ENCODE results near the gene DTX2. TPM values are rescaled to one million over a fixed set of nuclear protein-coding genes. Genes with fewer than 3 reads are reported as not detected.
"Not testable (repeated sequence)": the region's sequence is repeated elsewhere in the genome, so short reads cannot be mapped to it uniquely, and the experiment has no call there.

The DTX2 gene
- total and polyA plus RNA-seq, 10 donors: 17.9 to 60.6 (median 42.9) TPM

GRCh38 chr7:76467743-76468404 lies 6.4 kb downstream of the DTX2 start:
- peaks cover 0 to 18% (median 3%) of the 10 kb centered on the region in 6 donors for H3K4me1 ChIP-seq
- H3K9me3 ChIP-seq; intact Hi-C loops (cut with DNase I; ENCODE audit: low total_unique reads); H3K4me3 ChIP-seq; H3K27ac ChIP-seq; H3K27me3 ChIP-seq (replicated peaks in 1 of 7): not testable (repeated sequence)
- WGBS, 5 donors: 73 to 93% (median 86%) methylated on average over 10 of the region's 14 CpGs
- peak; percentile 59 for DNase-seq
- H3K36me3 ChIP-seq: peaks cover 0 to 28% (median 0%) of the 10 kb centered on the region in 6 donors

- WGBS, 5 donors: 79 to 84% (median 80%) methylated on average over 5 to 9 of the region's 10 CpGs
- H3K4me1 ChIP-seq; H3K4me3 ChIP-seq; intact Hi-C loops (cut with DNase I; ENCODE audit: low total_unique reads); H3K27me3 ChIP-seq (replicated peaks in 1 of 7); H3K9me3 ChIP-seq; DNase-seq; H3K27ac ChIP-seq: not testable (repeated sequence)
- H3K36me3 ChIP-seq: peaks cover 0 to 29% (median 0%) of the 10 kb centered on the region in 6 donors
Measured at GRCh38 chr7:76471556-76472221, 10.2 kb downstream of the DTX2 start.

GRCh38 chr7:76473097-76473496 lies 11.6 kb downstream of the DTX2 start:
- H3K4me3 ChIP-seq; DNase-seq; H3K4me1 ChIP-seq; H3K9me3 ChIP-seq; intact Hi-C loops (cut with DNase I; ENCODE audit: low total_unique reads); H3K27me3 ChIP-seq (replicated peaks in 1 of 7); H3K27ac ChIP-seq: not testable (repeated sequence)
- H3K36me3 ChIP-seq: peaks cover 0 to 21% (median 0%) of the 10 kb centered on the region in 6 donors
- 76 to 100% (median 86%) methylated on average over 1 to 2 of the region's 6 CpGs for WGBS, 5 donors

- H3K4me3 ChIP-seq; intact Hi-C loops (cut with DNase I; ENCODE audit: low total_unique reads); H3K9me3 ChIP-seq; H3K27ac ChIP-seq; H3K4me1 ChIP-seq; H3K27me3 ChIP-seq (replicated peaks in 1 of 7); DNase-seq: not testable (repeated sequence)
- 94 to 100% (median 100%) methylated on average over 1 to 5 of the region's 11 CpGs; no CpG with 5 or more reads in 1 of the 5 donors for WGBS, 5 donors
- H3K36me3 ChIP-seq: peaks cover 0 to 36% (median 3%) of the 10 kb centered on the region in 6 donors
Measured at GRCh38 chr7:76476280-76476679, 14.8 kb downstream of the DTX2 start.

- DNase-seq; H3K27ac ChIP-seq; intact Hi-C loops (cut with DNase I; ENCODE audit: low total_unique reads); H3K4me1 ChIP-seq; H3K27me3 ChIP-seq (replicated peaks in 1 of 7); H3K4me3 ChIP-seq; H3K9me3 ChIP-seq: not testable (repeated sequence)
- peaks cover 0 to 36% (median 3%) of the 10 kb centered on the region in 6 donors for H3K36me3 ChIP-seq
- WGBS, 5 donors: 85 to 98% (median 95%) methylated on average over 2 to 23 of the region's 24 CpGs
Measured at GRCh38 chr7:76476742-76477474, 15.4 kb downstream of the DTX2 start.

- DNase-seq; intact Hi-C loops (cut with DNase I; ENCODE audit: low total_unique reads); H3K9me3 ChIP-seq; H3K27me3 ChIP-seq (replicated peaks in 1 of 7); H3K4me1 ChIP-seq; H3K27ac ChIP-seq; H3K4me3 ChIP-seq: not testable (repeated sequence)
- 78 to 90% (median 80%) methylated on average over 5 to 10 of the region's 11 CpGs for WGBS, 5 donors
- H3K36me3 ChIP-seq: peaks cover 0 to 51% (median 14%) of the 10 kb centered on the region in 6 donors
Measured at GRCh38 chr7:76479628-76480027, 18.1 kb downstream of the DTX2 start.

GRCh38 chr7:76480403-76481253 lies 19.1 kb downstream of the DTX2 start:
- H3K9me3 ChIP-seq; H3K4me3 ChIP-seq; H3K27ac ChIP-seq; H3K4me1 ChIP-seq; H3K27me3 ChIP-seq (replicated peaks in 1 of 7); intact Hi-C loops (cut with DNase I; ENCODE audit: low total_unique reads); DNase-seq: not testable (repeated sequence)
- WGBS, 5 donors: 87 to 97% (median 91%) methylated on average over 14 to 28 of the region's 29 CpGs
- peaks cover 0 to 47% (median 14%) of the 10 kb centered on the region in 6 donors for H3K36me3 ChIP-seq

GRCh38 chr7:76482660-76483059 lies 21.2 kb downstream of the DTX2 start:
- H3K4me3 ChIP-seq; intact Hi-C loops (cut with DNase I; ENCODE audit: low total_unique reads); H3K4me1 ChIP-seq; H3K9me3 ChIP-seq; H3K27ac ChIP-seq; H3K27me3 ChIP-seq (replicated peaks in 1 of 7); DNase-seq: not testable (repeated sequence)
- H3K36me3 ChIP-seq: peaks cover 0 to 47% (median 14%) of the 10 kb centered on the region in 6 donors
- 96 to 97% (median 97%) methylated on average over 21 to 24 of the region's 24 CpGs for WGBS, 5 donors

GRCh38 chr7:76483081-76483480 lies 21.6 kb downstream of the DTX2 start:
- 91 to 94% (median 93%) methylated on average over 12 to 17 of the region's 17 CpGs for WGBS, 5 donors
- intact Hi-C loops (cut with DNase I; ENCODE audit: low total_unique reads); H3K9me3 ChIP-seq; H3K27me3 ChIP-seq (replicated peaks in 1 of 7); H3K4me1 ChIP-seq; H3K27ac ChIP-seq; DNase-seq; H3K4me3 ChIP-seq: not testable (repeated sequence)
- H3K36me3 ChIP-seq: peaks cover 0 to 47% (median 14%) of the 10 kb centered on the region in 6 donors

GRCh38 chr7:76484456-76484855 lies 22.9 kb downstream of the DTX2 start:
- intact Hi-C loops (cut with DNase I; ENCODE audit: low total_unique reads); H3K9me3 ChIP-seq; H3K27me3 ChIP-seq (replicated peaks in 1 of 7); H3K27ac ChIP-seq; H3K4me3 ChIP-seq; DNase-seq; H3K4me1 ChIP-seq: not testable (repeated sequence)
- H3K36me3 ChIP-seq: peaks cover 0 to 41% (median 14%) of the 10 kb centered on the region in 6 donors
- WGBS, 5 donors: 91 to 98% (median 92%) methylated on average over 5 to 7 of the region's 12 CpGs; no CpG with 5 or more reads in 2 of the 5 donors
